ELF-1 (cell line): Measurements from ENCODE around the gene ELAVL2.
A peak's percentile ranks its signal among the peaks of the same experiment; 100 is the strongest.

Experiments used
- DNase-seq: peaks from one replicate; pipeline ENCODE4 v3.0.0-alpha.2; 2016; ENCODE audit warnings: low read depth, low spot score

ELAVL2 gene

GRCh38 chr9:23821375-23822181, 4.5 kb downstream of the ELAVL2 start:
- peak; percentile 28 for DNase-seq

- DNase-seq = peak; percentile 13
These were observed 5.3 kb downstream of the ELAVL2 start for GRCh38 chr9:23820451-23821374.

- no peak for DNase-seq
These were observed 6.6 kb downstream of the ELAVL2 start for GRCh38 chr9:23819403-23819802.

GRCh38 chr9:23814243-23814642, 11.8 kb downstream of the ELAVL2 start:
- DNase-seq = no peak

GRCh38 chr9:23812673-23813072, 13.4 kb downstream of the ELAVL2 start:
- no peak for DNase-seq

- DNase-seq = no peak
These were observed 14.4 kb downstream of the ELAVL2 start for GRCh38 chr9:23811633-23812032.

- DNase-seq = no peak
These were observed 22.8 kb downstream of the ELAVL2 start for GRCh38 chr9:23803216-23803615.

GRCh38 chr9:23801523-23801922, 24.5 kb downstream of the ELAVL2 start:
- DNase-seq = no peak

GRCh38 chr9:23799521-23799920, 26.5 kb downstream of the ELAVL2 start:
- DNase-seq = no peak

GRCh38 chr9:23798325-23798724, 27.7 kb downstream of the ELAVL2 start:
- no peak for DNase-seq

GRCh38 chr9:23796209-23796608, 29.8 kb downstream of the ELAVL2 start:
- no peak for DNase-seq

- no peak for DNase-seq
These were observed 35.4 kb downstream of the ELAVL2 start for GRCh38 chr9:23790351-23791260.

- no peak for DNase-seq
These were observed 36.3 kb downstream of the ELAVL2 start for GRCh38 chr9:23789529-23790254.

GRCh38 chr9:23784962-23785361, 41.1 kb downstream of the ELAVL2 start:
- DNase-seq = no peak

- DNase-seq = no peak
These were observed 42.5 kb downstream of the ELAVL2 start for GRCh38 chr9:23783509-23783908.

- DNase-seq = no peak
These were observed 46.8 kb downstream of the ELAVL2 start for GRCh38 chr9:23779220-23779619.

GRCh38 chr9:23777328-23777727, 48.7 kb downstream of the ELAVL2 start:
- DNase-seq = no peak

GRCh38 chr9:23775549-23775948, 50.5 kb downstream of the ELAVL2 start:
- no peak for DNase-seq

GRCh38 chr9:23774266-23774665, 51.8 kb downstream of the ELAVL2 start:
- no peak for DNase-seq

- DNase-seq = no peak
These were observed 53.7 kb downstream of the ELAVL2 start for GRCh38 chr9:23772385-23772783.
